Measurements from ENCODE around the gene ITM2B. TPM values are rescaled to one million over a fixed set of nuclear protein-coding genes. Genes with fewer than 3 reads are reported as not detected.

The ITM2B gene
- polyA plus RNA-seq, 1 donor, result 687 TPM

Other genes starting within 250 kb of the ITM2B start
- 58.2 TPM for gene SUCLA2, start 231.9 kb upstream of the ITM2B start, polyA plus RNA-seq
- gene NUDT15, start 195.5 kb upstream of the ITM2B start, polyA plus RNA-seq, result 19.2 TPM
- 55.6 TPM for gene MED4, start 138.1 kb upstream of the ITM2B start, polyA plus RNA-seq
- gene RB1, start 70.5 kb downstream of the ITM2B start, polyA plus RNA-seq, result 34.8 TPM
- gene LPAR6, start 179.9 kb downstream of the ITM2B start, polyA plus RNA-seq, result 24.7 TPM

Measured in large intestine (tissue), 1 donor.